Measurements from ENCODE around the gene MTERF1.
"Not testable (repeated sequence)": the region's sequence is repeated elsewhere in the genome, so short reads cannot be mapped to it uniquely, and the experiment has no call there.

Gene MTERF1

GRCh38 chr7:91894781-91895480, 14.4 kb upstream of the MTERF1 start:
- no peak for DNase-seq (ENCODE audit: low read depth)
- no peak overlapping the region for H3K4me3 ChIP-seq (ENCODE audit: low read length)
- TF ChIP-seq, protein P1, sequence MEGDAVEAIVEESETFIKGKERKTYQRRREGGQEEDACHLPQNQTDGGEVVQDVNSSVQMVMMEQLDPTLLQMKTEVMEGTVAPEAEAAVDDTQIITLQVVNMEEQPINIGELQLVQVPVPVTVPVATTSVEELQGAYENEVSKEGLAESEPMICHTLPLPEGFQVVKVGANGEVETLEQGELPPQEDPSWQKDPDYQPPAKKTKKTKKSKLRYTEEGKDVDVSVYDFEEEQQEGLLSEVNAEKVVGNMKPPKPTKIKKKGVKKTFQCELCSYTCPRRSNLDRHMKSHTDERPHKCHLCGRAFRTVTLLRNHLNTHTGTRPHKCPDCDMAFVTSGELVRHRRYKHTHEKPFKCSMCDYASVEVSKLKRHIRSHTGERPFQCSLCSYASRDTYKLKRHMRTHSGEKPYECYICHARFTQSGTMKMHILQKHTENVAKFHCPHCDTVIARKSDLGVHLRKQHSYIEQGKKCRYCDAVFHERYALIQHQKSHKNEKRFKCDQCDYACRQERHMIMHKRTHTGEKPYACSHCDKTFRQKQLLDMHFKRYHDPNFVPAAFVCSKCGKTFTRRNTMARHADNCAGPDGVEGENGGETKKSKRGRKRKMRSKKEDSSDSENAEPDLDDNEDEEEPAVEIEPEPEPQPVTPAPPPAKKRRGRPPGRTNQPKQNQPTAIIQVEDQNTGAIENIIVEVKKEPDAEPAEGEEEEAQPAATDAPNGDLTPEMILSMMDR (conservative IDR thresholded peaks at IDR 0.05; ENCODE audit: low read depth, low read length) = no peak

DNA sequence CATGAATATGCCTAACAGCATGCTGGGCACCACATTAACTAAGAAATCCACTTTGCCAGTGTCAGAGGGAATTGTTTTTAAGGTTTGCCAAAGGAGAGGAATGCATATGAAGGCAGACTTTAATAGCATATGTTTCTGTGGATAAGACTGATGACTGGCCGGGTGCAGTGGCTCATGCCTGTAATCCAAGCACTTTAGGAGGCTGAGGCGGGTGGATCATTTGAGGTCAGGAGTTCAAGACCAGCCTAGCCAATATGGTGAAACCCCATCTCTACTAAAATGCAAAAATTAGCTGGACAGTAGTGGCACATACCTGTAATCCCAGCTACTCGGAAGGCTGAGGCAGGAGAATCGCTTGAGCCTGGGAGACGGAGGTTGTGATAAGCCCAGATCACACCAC, 13.2 kb upstream of the MTERF1 start:
- H3K4me3 ChIP-seq (ENCODE audit: low read length); DNase-seq (ENCODE audit: low read depth): not testable (repeated sequence)

DNA sequence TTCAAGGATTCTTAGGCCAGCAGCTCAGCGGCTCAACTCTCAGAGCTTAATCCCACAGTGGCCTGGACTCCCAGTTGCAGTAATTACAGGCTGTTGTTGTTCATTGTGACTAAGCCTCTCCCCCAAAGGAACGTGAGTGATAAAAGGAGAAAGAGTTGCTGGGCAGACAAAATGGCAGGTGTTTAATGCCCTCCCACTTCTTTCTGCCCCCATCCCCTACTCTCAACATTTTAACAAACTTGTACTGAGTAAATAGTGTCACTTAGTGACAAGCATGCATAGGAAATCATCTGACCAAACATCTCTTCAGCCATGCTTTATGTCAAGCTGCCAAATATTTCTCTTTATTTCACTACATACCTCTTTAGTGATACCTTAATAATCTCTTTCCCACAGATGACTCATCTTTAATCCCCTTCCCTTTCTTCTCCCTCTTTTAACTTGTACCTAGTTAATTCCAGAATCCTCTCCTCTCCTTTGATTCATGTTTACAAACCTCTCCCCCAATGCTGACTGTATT, 12.4 kb upstream of the MTERF1 start:
- TF ChIP-seq, protein P1 (conservative IDR thresholded peaks at IDR 0.05; ENCODE audit: low read depth, low read length) = no peak
- DNase-seq (ENCODE audit: low read depth) = peak; percentile 92
- H3K4me3 ChIP-seq (ENCODE audit: low read length) = no peak overlapping the region

DNA sequence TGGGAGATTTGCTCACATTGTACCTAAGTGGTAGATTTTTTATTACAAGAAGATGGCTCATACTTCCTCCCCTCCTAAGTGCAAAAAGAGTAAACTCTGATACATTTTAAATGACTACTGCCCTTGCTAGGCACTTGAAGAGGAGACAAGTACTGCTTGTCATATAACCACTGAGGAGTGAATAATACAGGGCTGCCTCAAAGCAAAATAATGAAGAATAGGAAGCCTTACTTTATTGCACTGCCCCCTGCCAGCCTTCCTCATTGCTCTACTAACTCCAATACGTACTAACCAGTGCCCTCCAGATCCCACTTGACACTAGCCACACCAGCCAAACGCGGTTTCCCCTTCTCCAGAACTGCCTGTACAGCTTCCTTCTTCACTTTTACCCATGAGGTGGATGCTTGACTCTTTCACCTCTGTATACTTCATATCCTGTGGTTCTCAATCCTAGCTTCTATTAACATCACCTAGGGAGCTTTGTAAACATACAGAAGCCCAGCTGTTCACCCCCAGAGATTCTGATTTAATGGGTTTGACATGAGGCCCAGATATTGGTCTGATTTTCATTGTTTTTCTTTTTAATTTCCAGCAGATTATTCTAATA, 11.7 kb upstream of the MTERF1 start:
- TF ChIP-seq, protein P1 (conservative IDR thresholded peaks at IDR 0.05; ENCODE audit: low read depth, low read length) = no peak
- no peak overlapping the region for H3K4me3 ChIP-seq (ENCODE audit: low read length)

DNA sequence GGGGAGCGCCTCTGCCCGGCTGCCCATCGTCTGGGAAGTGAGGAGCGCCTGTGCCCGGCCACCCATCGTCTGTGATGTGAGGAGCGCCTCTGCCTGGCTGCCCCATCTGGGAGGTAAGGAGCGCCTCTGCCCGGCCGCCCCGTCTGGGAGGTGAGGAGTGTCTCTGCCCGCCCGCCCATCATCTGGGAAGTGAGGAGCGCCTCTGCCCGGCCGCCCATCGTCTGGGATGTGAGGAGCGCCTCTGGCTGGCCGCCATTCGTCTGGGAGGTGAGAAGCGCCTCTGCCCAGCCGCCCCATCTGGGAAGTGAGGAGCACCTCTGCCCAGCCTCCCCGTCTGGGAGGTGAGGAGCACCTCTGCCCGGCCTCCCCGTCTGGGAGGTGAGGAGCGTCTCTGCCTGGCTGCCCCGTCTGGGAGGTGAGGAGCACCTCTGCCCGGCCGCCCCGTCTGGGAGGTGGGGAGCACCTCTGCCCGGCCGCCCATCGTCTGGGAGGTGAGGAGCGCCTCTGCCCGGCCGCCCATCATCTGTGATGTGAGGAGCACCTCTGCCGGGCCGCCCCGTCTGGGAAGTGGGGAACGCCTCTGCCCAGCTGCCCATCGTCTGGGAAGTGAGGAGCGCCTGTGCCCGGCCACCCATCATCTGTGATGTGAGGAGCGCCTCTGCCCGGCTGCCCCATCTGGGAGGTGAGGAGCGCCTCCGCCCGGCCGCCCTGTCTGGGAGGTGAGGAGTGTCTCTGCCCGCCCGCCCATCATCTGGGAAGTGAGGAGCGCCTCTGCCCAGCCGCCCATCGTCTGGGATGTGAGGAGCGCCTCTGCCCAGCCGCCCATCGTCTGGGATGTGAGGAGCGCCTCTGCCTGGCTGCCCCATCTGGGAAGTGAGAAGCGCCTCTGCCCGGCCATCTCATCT, 8.0 kb upstream of the MTERF1 start:
- not testable (repeated sequence) for H3K4me3 ChIP-seq (ENCODE audit: low read length); DNase-seq (ENCODE audit: low read depth)

More for the DNA sequence above, 11.7 kb upstream of the MTERF1 start:
- DNase-seq (ENCODE audit: low read depth) = no peak

DNA sequence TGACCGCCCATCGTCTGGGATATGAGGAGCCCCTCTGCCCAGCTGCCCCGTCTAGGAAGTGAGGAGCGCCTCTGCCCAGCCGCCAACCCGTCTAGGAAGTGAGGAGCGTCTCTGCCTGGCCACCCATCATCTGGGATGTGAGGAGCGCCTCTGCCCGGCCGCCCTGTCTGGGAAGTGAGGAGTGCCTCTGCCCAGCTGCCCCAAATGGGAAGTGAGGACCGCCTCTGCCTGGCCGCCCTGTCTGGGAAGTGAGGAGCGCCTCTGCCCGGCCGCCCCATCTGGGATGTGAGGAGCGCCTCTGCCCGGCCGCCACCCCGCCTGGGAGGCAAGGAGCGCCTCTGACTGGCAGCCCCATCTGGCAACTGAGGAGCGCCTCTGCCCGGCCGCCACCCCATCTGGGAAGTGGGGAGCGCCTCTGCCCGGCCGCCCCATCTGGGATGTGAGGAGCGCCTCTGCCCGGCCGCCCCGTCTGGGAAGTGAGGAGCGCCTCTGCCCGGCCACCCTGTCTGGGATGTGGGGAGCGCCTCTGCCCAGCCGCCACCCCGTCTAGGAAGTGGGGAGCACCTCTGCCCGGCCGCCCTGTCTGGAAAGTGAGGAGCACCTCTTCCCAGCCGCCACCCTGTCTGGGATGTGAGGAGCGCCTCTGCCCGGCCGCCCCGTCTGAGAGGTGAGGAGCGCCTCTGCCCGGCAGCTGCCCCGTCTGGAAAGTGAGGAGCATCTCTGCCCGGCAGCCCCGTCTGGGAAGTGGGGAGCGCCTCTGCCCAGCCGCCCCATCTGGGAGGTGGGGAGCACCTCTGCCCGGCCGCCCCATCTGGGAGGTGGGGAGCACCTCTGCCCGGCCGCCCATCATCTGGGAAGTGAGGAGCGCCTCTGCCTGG, 7.1 kb upstream of the MTERF1 start:
- H3K4me3 ChIP-seq (ENCODE audit: low read length); DNase-seq (ENCODE audit: low read depth): not testable (repeated sequence)

DNA sequence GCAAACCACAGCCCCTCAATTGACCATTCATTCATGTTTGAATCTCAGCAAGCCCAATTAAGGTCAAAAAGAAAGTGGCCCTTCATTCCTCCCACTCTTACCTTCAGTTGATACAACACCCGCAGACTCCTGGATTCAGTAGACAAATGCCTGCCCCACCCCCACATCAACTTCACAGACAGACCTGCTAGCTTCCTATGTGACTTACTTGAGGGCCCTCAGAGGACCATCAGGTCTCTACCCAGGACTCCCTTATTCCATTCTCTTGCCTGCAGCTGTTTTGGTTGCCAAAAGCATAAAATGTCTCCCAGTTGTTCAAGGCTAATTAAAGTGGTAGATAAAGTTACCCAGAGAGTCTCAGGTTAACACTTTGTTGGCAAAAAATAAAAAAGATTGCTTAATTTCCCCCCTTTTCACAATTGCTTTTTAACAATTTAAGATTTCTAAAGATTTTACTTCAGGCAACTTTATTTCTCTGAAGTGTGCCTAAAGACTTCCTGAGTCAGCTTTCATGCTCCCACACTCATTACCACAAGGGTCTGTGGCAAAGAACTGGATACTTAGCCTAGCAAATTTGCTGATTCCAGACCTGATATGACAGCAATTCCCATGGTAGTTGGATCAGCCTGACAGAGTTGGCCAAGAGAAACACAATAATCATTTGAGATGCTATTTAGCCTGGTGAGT, 3.3 kb upstream of the MTERF1 start:
- peak; percentile 66 for DNase-seq (ENCODE audit: low read depth)
- TF ChIP-seq, protein P1 (conservative IDR thresholded peaks at IDR 0.05; ENCODE audit: low read depth, low read length) = no peak
- no peak overlapping the region for H3K4me3 ChIP-seq (ENCODE audit: low read length)

Measured in retinal pigment epithelial cell (primary cell).